Activated CD8-positive, alpha-beta memory T cell treated with anti-CD3 and anti-CD28 coated beads, Interleukin-2, amount 10 ng/mL, durations not matched to agents 7 days and 5 days (primary cell): ENCODE data around the gene TAS2R3. TPM values are rescaled to one million over a fixed set of nuclear protein-coding genes. Genes with fewer than 3 reads are reported as not detected.

Source experiments
- total RNA-seq, 2 experiments: library from RNA; stranded (reverse); gene quantifications; one replicate each; pipeline ENCODE4 v1.2.3, GENCODE V29; 2021

The TAS2R3 gene
- total RNA-seq, 2 experiments from 2014 or later: 0.70 to 0.75 TPM

Other genes with a start within 250 kb of the TAS2R3 start
- 10 to 100 TPM; 45.9 to 75.8 TPM for gene AGK, start 212.7 kb upstream of the TAS2R3 start, total RNA-seq
- 10 to 100 TPM; 17.0 to 27.3 TPM for gene DENND11, start 61.9 kb upstream of the TAS2R3 start, total RNA-seq
- not detected for gene WEE2, start 55.7 kb upstream of the TAS2R3 start, total RNA-seq
- gene SSBP1, start 25.7 kb upstream of the TAS2R3 start, total RNA-seq: 100 to 1,000 TPM; 123 to 133 TPM
- under 1 TPM; 0.49 to 0.82 TPM for gene TAS2R4, start 12.6 kb downstream of the TAS2R3 start, total RNA-seq
- 1 to 10 TPM; 1.4 to 1.8 TPM for gene TAS2R5, start 26.1 kb downstream of the TAS2R3 start, total RNA-seq
- not detected for gene PRSS37, start 77.4 kb downstream of the TAS2R3 start, total RNA-seq
- not detected for gene OR9A4, start 152.3 kb downstream of the TAS2R3 start, total RNA-seq
- not detected for gene CLEC5A, start 182.9 kb downstream of the TAS2R3 start, total RNA-seq
- gene TAS2R38, start 209.7 kb downstream of the TAS2R3 start, total RNA-seq: not detected
- gene MGAM, start 231.8 kb downstream of the TAS2R3 start, total RNA-seq: not detected